Heart left ventricle (tissue), 16 donors: ENCODE measurements around the gene FKBP8. TPM values are rescaled to one million over a fixed set of nuclear protein-coding genes. Genes with fewer than 3 reads are reported as not detected.

Experiments
- ATAC-seq, 4 donors: fragments of 200-7000 bp; cut with Tn5 transposase; one replicate each; pipeline ENCODE4 v1.9.1; 2020 to 2022; ENCODE audit warnings: moderate library complexity in 4 of 4, mild to moderate bottlenecking in 3 of 4, moderate number of reproducible peaks in 1 of 4
- DNase-seq, 5 donors: peaks; one replicate each; pipeline ENCODE4 v3.0.0-alpha.2; 2020
- H3K27ac ChIP-seq, 12 donors: fragments of 200-600 bp; sonication (generic) in 4 of 12; one replicate each; pipeline versions ENCODE4 v1.5.0 to v1.8.0; 2016 to 2022; ENCODE audit warnings: mild to moderate bottlenecking in 2 of 12
- H3K27me3 ChIP-seq, 9 donors: fragments of 200-600 bp; sonication (generic) in 2 of 9; one replicate each; pipeline versions ENCODE4 v1.5.1 to v1.8.0; 2016 to 2022; ENCODE audit warnings: mild to moderate bottlenecking in 3 of 9
- H3K36me3 ChIP-seq, 9 donors: fragments of 200-600 bp; sonication (generic) in 2 of 9; one replicate each; pipeline versions ENCODE4 v1.5.0 to v1.8.0; 2018 to 2022; ENCODE audit warnings: mild to moderate bottlenecking in 2 of 9
- H3K4me1 ChIP-seq, 12 donors: fragments of 200-600 bp; sonication (generic) in 4 of 12; one replicate each; pipeline versions ENCODE4 v1.5.0 to v1.8.0; 2016 to 2022; ENCODE audit warnings: mild to moderate bottlenecking in 3 of 12
- H3K4me3 ChIP-seq, 12 donors: fragments of 200-600 bp; sonication (generic) in 4 of 12; one replicate each; pipeline versions ENCODE4 v1.5.0 to v1.8.0; 2017 to 2022; ENCODE audit warnings: mild to moderate bottlenecking in 9 of 12, moderate library complexity in 4 of 12
- H3K9me3 ChIP-seq, 12 donors: fragments of 200-600 bp; sonication (generic) in 4 of 12; one replicate each; pipeline versions ENCODE4 v1.5.0 to v1.8.0; 2016 to 2022; ENCODE audit warnings: mild to moderate bottlenecking in 1 of 12
- POLR2A ChIP-seq, 2 donors: fragments of 450-650 bp; IDR thresholded peaks; one replicate each; pipeline ENCODE4 v1.6.1; 2017; ENCODE audit warnings: antibody characterized with exemption in 2 of 2, mild to moderate bottlenecking in 2 of 2, moderate library complexity in 2 of 2
- WGBS, 4 donors: extraction: QIAGEN DNeasy Blood & Tissue Kit in 2 of 4; methylation state at CpG; one replicate each; pipeline versions ENCODE4 v1.1.5 to v1.1.7; 2013 to 2018; 5-methylcytosine and 5-hydroxymethylcytosine counted together
- intact Hi-C, 10 donors: fragments of 100-400 bp; cut with DNase I; formaldehyde crosslinking; loops; one replicate each; pipeline versions ENCODE4 v1.11.1 to v1.14.2; 2022
- polyA plus RNA-seq, 2 donors: library from polyadenylated mRNA; stranded (reverse); fragments of 200-250 nt; gene quantifications; one replicate each; pipeline ENCODE4 v1.2.3, GENCODE V29; 2013
- total RNA-seq, 9 donors: library from RNA; depleted of rRNA in 2 of 9; stranded (reverse); fragments of >200 nt in 2 of 9; fragmentation: NEBNext Ultra II Directional in 3 of 9; extraction: Animal tissue kit (Norgen Biotek cat#: 25700) in 3 of 9; gene quantifications; one replicate each; pipeline versions ENCODE4 v1.1.0 to v1.2.4, GENCODE V29; 2016 to 2023
- TF ChIP-seq, protein P1 (sequence below), 12 donors: fragments of 200-600 bp; sonication (generic) in 4 of 12; IDR thresholded peaks; one replicate each; pipeline versions ENCODE4 v1.5.0 to v1.8.0; 2018 to 2022; ENCODE audit warnings: antibody characterized with exemption in 12 of 12, mild to moderate bottlenecking in 5 of 12
- donor health status: ischemic (EF 13 %, LVEDD 7.1; RV severe dilation, severe dysfunction).
- donor health status: healthy with polysubstance abuse.
- donor health status: DM: no; HTN: yes; CAD: no.
- donor health status: DM: no; HTN: no; CAD: no.
- donor health status: ischemic (EF 25% LVEDD 6.9; RV normal size, moderate dysfunction).
- donor health status: ischemic (EF 25% LVEDD 5.7; RV mildly dilated, moderate dysfunction).
- donor health status: healthy.
- donor health status: DM: yes; HTN: yes; CAD: no.
- donor health status: ischemic (EF 35%, LVEDD 5.7; RV mildly dilated, moderate dysfunction).
- donor health status: nonischemic (EF 11% LVEDD 7.7; RV severe dilation, severe dysfunction).
- donor health status: DM: yes; HTN: yes; CAD: no.
- donor health status: PGD.
- donor health status: ischemic (EF 29% LVEDD 5.4; RV normal size, mild dysfunction).
- donor health status: nonischemic (EF 23%, LVEDD 6.1; RV moderate dilation, normal function).

FKBP8 gene
- total and polyA plus RNA-seq, 11 donors, result 136 to 353 (median 157) TPM

DNA sequence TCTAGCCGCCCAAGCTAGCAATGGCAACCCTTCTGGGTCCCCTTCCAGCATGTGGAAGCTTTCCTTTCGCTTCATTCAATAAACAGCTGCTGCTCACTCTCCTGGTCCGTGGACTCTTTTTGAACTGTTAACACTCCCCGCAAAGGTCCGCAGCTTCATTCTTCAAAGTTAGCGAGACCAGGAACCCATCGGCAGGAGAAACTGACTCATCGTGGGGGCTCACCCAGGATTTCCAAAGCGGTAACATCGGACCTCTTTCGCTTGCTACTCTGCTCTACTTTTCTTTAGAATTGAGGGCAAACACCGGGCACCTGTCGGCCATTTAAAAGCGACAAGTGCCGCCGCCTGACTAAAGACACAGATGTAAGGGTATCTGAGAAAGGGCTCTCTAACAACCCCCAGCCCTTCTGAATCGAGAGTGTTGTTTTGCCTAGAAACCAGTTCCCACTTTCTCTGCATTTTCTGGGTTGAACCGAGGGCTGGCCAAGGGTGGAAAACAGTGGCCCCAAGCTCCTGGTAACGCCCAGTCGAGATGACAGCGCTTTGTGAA, 34.1 kb upstream of the FKBP8 start:
- Histone ChIP-seq H3K9me3 (no peaks in the 10 kb centered on the region), H3K4me1 (peaks cover 6 to 16% (median 12%) of the 10 kb centered on the region in 12 donors), H3K27ac (no peak overlapping the region), H3K4me3 (no peak overlapping the region), H3K36me3 (peaks cover 0 to 52% (median 44%) of the 10 kb centered on the region in 9 donors), H3K27me3 (no peaks in the 10 kb centered on the region)
- 90 to 95% (median 90%) methylated on average over 18 to 21 of the region's 21 CpGs for WGBS, 4 donors
- DNase-seq, result no peak
- no peak for TF ChIP-seq POLR2A (IDR thresholded peaks at IDR 0.05)
- TF ChIP-seq, protein P1, sequence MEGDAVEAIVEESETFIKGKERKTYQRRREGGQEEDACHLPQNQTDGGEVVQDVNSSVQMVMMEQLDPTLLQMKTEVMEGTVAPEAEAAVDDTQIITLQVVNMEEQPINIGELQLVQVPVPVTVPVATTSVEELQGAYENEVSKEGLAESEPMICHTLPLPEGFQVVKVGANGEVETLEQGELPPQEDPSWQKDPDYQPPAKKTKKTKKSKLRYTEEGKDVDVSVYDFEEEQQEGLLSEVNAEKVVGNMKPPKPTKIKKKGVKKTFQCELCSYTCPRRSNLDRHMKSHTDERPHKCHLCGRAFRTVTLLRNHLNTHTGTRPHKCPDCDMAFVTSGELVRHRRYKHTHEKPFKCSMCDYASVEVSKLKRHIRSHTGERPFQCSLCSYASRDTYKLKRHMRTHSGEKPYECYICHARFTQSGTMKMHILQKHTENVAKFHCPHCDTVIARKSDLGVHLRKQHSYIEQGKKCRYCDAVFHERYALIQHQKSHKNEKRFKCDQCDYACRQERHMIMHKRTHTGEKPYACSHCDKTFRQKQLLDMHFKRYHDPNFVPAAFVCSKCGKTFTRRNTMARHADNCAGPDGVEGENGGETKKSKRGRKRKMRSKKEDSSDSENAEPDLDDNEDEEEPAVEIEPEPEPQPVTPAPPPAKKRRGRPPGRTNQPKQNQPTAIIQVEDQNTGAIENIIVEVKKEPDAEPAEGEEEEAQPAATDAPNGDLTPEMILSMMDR (IDR thresholded peaks at IDR 0.05), result no peak
- intact Hi-C loops, result loop anchor here in 1 of 10 donors (10.0 kb wide), 1 partner anchor 113 kb away; no protein-coding TSS in a partner anchor
- ATAC-seq, result no peak

GRCh38 chr19:18576383-18576782, 33.0 kb upstream of the FKBP8 start:
- ATAC-seq, result no peak
- Histone ChIP-seq H3K4me1 (peaks cover 8 to 19% (median 15%) of the 10 kb centered on the region in 12 donors), H3K9me3 (no peaks in the 10 kb centered on the region), H3K27ac (no peak overlapping the region), H3K27me3 (no peaks in the 10 kb centered on the region), H3K4me3 (no peak overlapping the region), H3K36me3 (peaks cover 0 to 52% (median 44%) of the 10 kb centered on the region in 9 donors)
- DNase-seq, result no peak
- intact Hi-C loops, result loop anchor here in 1 of 10 donors (10.0 kb wide), 1 partner anchor 112 kb away; no protein-coding TSS in a partner anchor
- no peak for TF ChIP-seq POLR2A (IDR thresholded peaks at IDR 0.05)
- TF ChIP-seq, protein P1 (IDR thresholded peaks at IDR 0.05), result no peak
- 84 to 85% (median 85%) methylated on average over 8 of the region's 8 CpGs for WGBS, 4 donors

GRCh38 chr19:18574691-18575291, 31.4 kb upstream of the FKBP8 start:
- peaks cover 0 to 55% (median 44%) of the 10 kb centered on the region in 9 donors for H3K36me3 ChIP-seq
- intact Hi-C loops, result loop anchor here in 5 of 10 donors (5.0 to 10.0 kb wide), 5 partner anchors 52 to 122 kb away; partner anchors contain the start of gene ELL (in 1 of the 5)
- H3K4me3 ChIP-seq, result no peak overlapping the region
- DNase-seq, result no peak
- H3K4me1 ChIP-seq, result peaks cover 8 to 23% (median 17%) of the 10 kb centered on the region in 12 donors
- H3K27me3 ChIP-seq, result no peaks in the 10 kb centered on the region
- 92 to 97% (median 93%) methylated on average over 13 to 18 of the region's 18 CpGs for WGBS, 4 donors
- no peak overlapping the region for H3K27ac ChIP-seq
- TF ChIP-seq, protein P1 (IDR thresholded peaks at IDR 0.05), result no peak
- no peak for TF ChIP-seq POLR2A (IDR thresholded peaks at IDR 0.05)
- ATAC-seq, result no peak
- H3K9me3 ChIP-seq, result no peaks in the 10 kb centered on the region
